OCI-LY7 (cell line): ENCODE results near the gene CIC. TPM values are rescaled to one million over a fixed set of nuclear protein-coding genes. Genes with fewer than 3 reads are reported as not detected.

Source experiments
- BruUV-seq: library from RNA; stranded (reverse); fragments of 400-500 nt; replicated peaks from 2 replicates; lab custom pipeline; 2021; lab: Mats Ljungman, UMichigan
- CTCF ChIA-PET: fragments of 300-600 bp; sonication (Branson Sonifier 250); formaldehyde crosslinking; loops from one replicate; lab custom pipeline; 2022; ENCODE audit warnings: antibody characterized with exemption; ENCODE audit not compliant: unreplicated experiment; lab: Charles Lee
- POLR2A ChIA-PET: fragments of 300-600 bp; sonication (Branson Sonifier 250); formaldehyde crosslinking; loops from one replicate; lab custom pipeline; 2022; ENCODE audit warnings: antibody characterized with exemption; lab: Charles Lee
- DNase-seq: peaks from one replicate; pipeline ENCODE4 v3.0.0-alpha.2; 2015; ENCODE audit warnings: low spot score
- H2AFZ ChIP-seq: fragments of 200-600 bp; sonication (generic), shearing (Covaris generic); 2 replicates; pipeline ENCODE4 v1.6.1; 2014; ENCODE audit warnings: mild to moderate bottlenecking, antibody characterized with exemption, low read length, moderate library complexity
- H3K27ac ChIP-seq: fragments of 200-600 bp; sonication (generic); 2 replicates; pipeline ENCODE4 v1.5.1; 2014; ENCODE audit warnings: mixed run types, low read depth, mild to moderate bottlenecking, moderate library complexity, low read length, inconsistent platforms; ENCODE audit not compliant: poor library complexity, severe bottlenecking
- H3K36me3 ChIP-seq: fragments of 200-600 bp; sonication (generic); 2 replicates; pipeline ENCODE4 v1.6.1; 2014; ENCODE audit warnings: mild to moderate bottlenecking, antibody characterized with exemption, low read length, moderate library complexity, mixed read lengths; ENCODE audit not compliant: insufficient read depth
- H3K4me1 ChIP-seq: fragments of 200-600 bp; sonication (generic); 2 replicates; pipeline ENCODE4 v1.5.1; 2014; ENCODE audit warnings: mild to moderate bottlenecking, low read length; ENCODE audit not compliant: insufficient read depth, poor library complexity, severe bottlenecking
- H3K4me2 ChIP-seq: fragments of 200-600 bp; sonication (generic); 2 replicates; pipeline ENCODE4 v1.6.1; 2014; ENCODE audit warnings: mild to moderate bottlenecking, low read length
- H3K4me3 ChIP-seq: fragments of 200-600 bp; sonication (generic); 2 replicates; pipeline ENCODE4 v1.5.1; 2014; ENCODE audit warnings: mild to moderate bottlenecking, low read depth, low read length; ENCODE audit not compliant: poor library complexity, severe bottlenecking
- H3K79me2 ChIP-seq: fragments of 200-600 bp; sonication (generic); 2 replicates; pipeline ENCODE4 v1.6.1; 2016; ENCODE audit warnings: low read depth, mild to moderate bottlenecking, low read length, moderate library complexity, mixed read lengths; ENCODE audit not compliant: insufficient read depth
- H3K9me2 ChIP-seq: fragments of 200-600 bp; sonication (generic); 2 replicates; pipeline ENCODE4 v1.6.1; 2016; ENCODE audit warnings: mild to moderate bottlenecking, low read length, mixed read lengths; ENCODE audit not compliant: insufficient read depth
- H3K9me3 ChIP-seq: fragments of 200-600 bp; sonication (generic); 2 replicates; pipeline ENCODE4 v1.6.1; 2014; ENCODE audit warnings: mild to moderate bottlenecking, mixed run types, low read length, mixed read lengths
- H4K20me1 ChIP-seq: fragments of 200-600 bp; sonication (generic); 2 replicates; pipeline ENCODE4 v1.6.1; 2014; ENCODE audit warnings: mild to moderate bottlenecking, antibody characterized with exemption, low read length, moderate library complexity, mixed read lengths; ENCODE audit not compliant: insufficient read depth
- CTCF ChIP-seq: fragments of 200-600 bp; sonication (generic); conservative IDR thresholded peaks from 2 replicates; pipeline ENCODE4 v1.5.1; 2014; ENCODE audit warnings: mild to moderate bottlenecking, antibody characterized with exemption, low read length, moderate library complexity, mixed read lengths
- EZH2phosphoT487 ChIP-seq: fragments of 200-600 bp; sonication (generic); IDR thresholded peaks from 2 replicates; pipeline ENCODE4 v1.6.1; 2018; ENCODE audit warnings: low read depth, borderline replicate concordance, mild to moderate bottlenecking, mixed run types, antibody characterized with exemption, low read length, moderate library complexity, mixed read lengths
- intact Hi-C: fragments of 100-400 bp; cut with micrococcal nuclease; formaldehyde crosslinking; loops from one replicate; pipeline ENCODE4 v1.10.0; 2022; ENCODE audit not compliant: unreplicated experiment
- total RNA-seq, 2 experiments: library from RNA; depleted of rRNA in 1 of 2; stranded (reverse); fragments of >200 nt in 1 of 2; shearing (Covaris generic) in 1 of 2; gene quantifications; 2 replicates each; pipeline ENCODE4 v1.2.3, GENCODE V29; 2014 to 2022

CIC gene
- total RNA-seq, 2 experiments from 2014 or later, result 26.8 to 48.2 TPM

GRCh38 chr19:42279155-42279901 is 10.3 kb downstream of the CIC start:
- Histone ChIP-seq H3K9me2 (no peaks in the 10 kb centered on the region), H3K79me2 (no peaks in the 10 kb centered on the region), H2AFZ (no peak overlapping the region), H3K27ac (peak overlapping the region; percentile 82), H3K4me3 (peak overlapping the region; percentile 83), H4K20me1 (no peaks in the 10 kb centered on the region), H3K36me3 (0 out of 2 replicates have a peak, but pooled peaks cover 8% of the 10 kb centered on the region), H3K4me1 (peaks cover 41% of the 10 kb centered on the region), H3K9me3 (no peaks in the 10 kb centered on the region), H3K4me2 (peak overlapping the region; percentile 93)
- intact Hi-C loops, result no loop called here
- ChIA-PET POLR2A (interaction anchor here (1.0 to 2.6 kb wide), 5 partner anchors 9 to 147 kb away, joined by 3 to 11 read pairs (median 5); partner anchors contain the start of genes ERF, GSK3A and POU2F2), CTCF (interaction anchor here (1.6 kb wide), 1 partner anchor 9 kb away, joined by 10 read pairs; no protein-coding TSS in a partner anchor)
- no TSS peak for BruUV-seq
- DNase-seq, result no peak
- TF ChIP-seq EZH2phosphoT487 (no peak), CTCF (no peak)

GRCh38 chr19:42279902-42280814 is 11.1 kb downstream of the CIC start:
- 0 out of 2 replicates have a peak, but pooled peaks cover under 1% of the 10 kb centered on the region for H3K36me3 ChIP-seq
- peak; percentile 97 for DNase-seq
- TF ChIP-seq EZH2phosphoT487, result no peak
- peak; percentile 89 for TF ChIP-seq CTCF
- no peaks in the 10 kb centered on the region for H3K9me3 ChIP-seq
- peak overlapping the region; percentile 83 for H3K4me3 ChIP-seq
- peaks cover 7% of the 10 kb centered on the region for H3K79me2 ChIP-seq
- BruUV-seq, result TSS peak; percentile 82
- peak overlapping the region; percentile 32; the same call in 1 of the 2 replicates for H2AFZ ChIP-seq
- peak overlapping the region; percentile 93 for H3K4me2 ChIP-seq
- POLR2A ChIA-PET, result interaction anchor here (0.5 to 2.6 kb wide), 6 partner anchors 9 to 147 kb away, joined by 3 to 11 read pairs (median 6); partner anchors contain the start of genes ERF, GSK3A, PAFAH1B3 and POU2F2
- H3K27ac ChIP-seq, result peak overlapping the region; percentile 82
- peaks cover 6% of the 10 kb centered on the region; the same call in 1 of the 2 replicates for H4K20me1 ChIP-seq
- H3K4me1 ChIP-seq, result peaks cover 43% of the 10 kb centered on the region
- intact Hi-C loops, result loop anchor here (1.0 to 10.0 kb wide), 4 partner anchors 36 to 415 kb away; partner anchors contain the start of gene RPS19
- CTCF ChIA-PET, result interaction anchor here (0.6 to 1.6 kb wide), 4 partner anchors 10 to 156 kb away, joined by 3 to 10 read pairs (median 6); no protein-coding TSS in a partner anchor
- no peaks in the 10 kb centered on the region for H3K9me2 ChIP-seq
